Skeletal muscle tissue (tissue), 4 donors: ENCODE data around the gene GSAP. TPM values are rescaled to one million over a fixed set of nuclear protein-coding genes. Genes with fewer than 3 reads are reported as not detected.

Experiments used
- H3K27ac ChIP-seq: one replicate; pipeline ENCODE4 v1.7.0; 2013; ENCODE audit warnings: mild to moderate bottlenecking, low read depth, low read length, inconsistent platforms
- H3K27me3 ChIP-seq, 3 donors: one replicate each; pipeline ENCODE4 v1.7.0; 2013; ENCODE audit warnings: low read length in 3 of 3; ENCODE audit not compliant: control insufficient read depth in 3 of 3, insufficient read depth in 3 of 3
- H3K36me3 ChIP-seq, 3 donors: one replicate each; pipeline ENCODE4 v1.7.0; 2013; ENCODE audit warnings: low read length in 3 of 3; ENCODE audit not compliant: control insufficient read depth in 3 of 3, insufficient read depth in 3 of 3
- H3K4me1 ChIP-seq, 3 donors: one replicate each; pipeline ENCODE4 v1.7.0; 2013; ENCODE audit warnings: low read length in 3 of 3, mild to moderate bottlenecking in 3 of 3; ENCODE audit not compliant: control insufficient read depth in 3 of 3, insufficient read depth in 3 of 3
- H3K4me3 ChIP-seq, 3 donors: one replicate each; pipeline ENCODE4 v1.7.0; 2013; ENCODE audit warnings: low read length in 3 of 3
- H3K9ac ChIP-seq, 3 donors: one replicate each; pipeline ENCODE4 v1.7.0; 2013; ENCODE audit warnings: low read length in 3 of 3, mild to moderate bottlenecking in 3 of 3, moderate library complexity in 2 of 3, low read depth in 1 of 3
- H3K9me3 ChIP-seq, 3 donors: one replicate each; pipeline ENCODE4 v1.7.0; 2013; ENCODE audit warnings: low read length in 3 of 3; ENCODE audit not compliant: control insufficient read depth in 3 of 3
- total RNA-seq: library from RNA; depleted of rRNA; stranded (reverse); fragments of >200 nt; gene quantifications from one replicate; pipeline ENCODE4 v1.2.3, GENCODE V29; 2014
- donor health status: Osteomylitis.

Gene GSAP
- total RNA-seq, 1 donor from 2014 or later, result 6.8 TPM

DNA sequence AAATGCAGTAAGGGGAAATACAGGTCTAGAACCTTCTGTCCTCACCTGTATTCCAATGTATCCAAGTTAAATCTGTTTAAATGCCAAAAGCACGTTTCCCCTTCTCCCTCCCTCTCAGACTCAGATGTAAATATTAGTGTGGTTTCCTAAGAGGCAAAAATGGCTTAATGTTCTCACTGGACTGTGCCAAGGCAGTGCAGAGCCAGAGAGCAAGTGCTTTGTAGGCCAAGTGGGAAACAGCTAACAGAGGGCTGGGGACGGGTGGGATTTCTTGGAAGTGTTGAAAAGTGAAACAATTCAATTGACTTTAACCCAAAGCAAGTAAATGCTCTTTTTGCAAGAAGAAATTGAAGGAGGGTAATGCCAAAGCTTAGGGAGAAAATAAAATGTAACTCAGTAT, 103.1 kb downstream of the GSAP start:
- Histone ChIP-seq H3K27ac (no peak overlapping the region), H3K36me3 (peaks cover 0 to 2% (median 0%) of the 10 kb centered on the region in 3 donors), H3K4me1 (peaks cover 4 to 17% (median 16%) of the 10 kb centered on the region in 3 donors), H3K9me3 (no peaks in the 10 kb centered on the region), H3K4me3 (no peak overlapping the region), H3K27me3 (no peaks in the 10 kb centered on the region), H3K9ac (no peak overlapping the region)

DNA sequence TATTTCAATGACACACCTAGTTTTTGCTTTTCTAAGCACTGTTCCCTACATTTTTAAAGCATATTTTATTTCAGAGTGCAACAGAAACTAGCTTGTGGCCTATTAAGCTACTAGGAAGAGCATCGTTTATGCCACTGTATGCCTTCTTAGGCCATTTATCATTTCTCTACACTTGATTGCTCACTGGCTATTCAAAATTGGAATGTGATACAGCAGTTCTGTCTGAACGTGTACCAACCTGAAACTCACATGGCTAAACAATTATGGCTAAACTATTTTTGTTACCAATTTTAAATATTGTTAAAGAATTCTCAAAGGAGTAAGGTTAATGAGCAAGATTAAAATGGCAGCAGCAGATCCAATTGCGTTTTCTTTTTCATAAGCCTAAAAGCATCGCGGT, 105.2 kb downstream of the GSAP start:
- peaks cover 0 to 2% (median 0%) of the 10 kb centered on the region in 3 donors for H3K36me3 ChIP-seq
- peaks cover 4 to 17% (median 16%) of the 10 kb centered on the region in 3 donors for H3K4me1 ChIP-seq
- H3K27me3 ChIP-seq, result no peaks in the 10 kb centered on the region
- H3K4me3 ChIP-seq, result no peak overlapping the region
- H3K9me3 ChIP-seq, result no peaks in the 10 kb centered on the region
- no peak overlapping the region for H3K27ac ChIP-seq
- no peak overlapping the region for H3K9ac ChIP-seq

- Histone ChIP-seq H3K9me3 (no peaks in the 10 kb centered on the region), H3K27ac (no peak overlapping the region), H3K4me1 (peaks cover 4 to 16% (median 13%) of the 10 kb centered on the region in 3 donors), H3K36me3 (peaks cover 0 to 2% (median 0%) of the 10 kb centered on the region in 3 donors), H3K27me3 (no peaks in the 10 kb centered on the region), H3K4me3 (no peak overlapping the region), H3K9ac (no peak overlapping the region)
Measured at GRCh38 chr7:77309714-77310220, 106.4 kb downstream of the GSAP start.

- Histone ChIP-seq H3K4me3 (no peak overlapping the region), H3K27me3 (no peaks in the 10 kb centered on the region), H3K9me3 (no peaks in the 10 kb centered on the region), H3K36me3 (peaks cover 0 to 2% (median 0%) of the 10 kb centered on the region in 3 donors), H3K4me1 (peaks cover 0 to 13% (median 12%) of the 10 kb centered on the region in 3 donors), H3K9ac (no peak overlapping the region), H3K27ac (no peak overlapping the region)
Measured at GRCh38 chr7:77308792-77309191, 107.4 kb downstream of the GSAP start.

GRCh38 chr7:77306231-77307067, 109.7 kb downstream of the GSAP start:
- H3K9me3 ChIP-seq, result no peaks in the 10 kb centered on the region
- H3K27ac ChIP-seq, result no peak overlapping the region
- no peak overlapping the region for H3K4me3 ChIP-seq
- no peak overlapping the region for H3K9ac ChIP-seq
- peaks cover 0 to 2% (median 0%) of the 10 kb centered on the region in 3 donors for H3K36me3 ChIP-seq
- peaks cover 0 to 9% (median 7%) of the 10 kb centered on the region in 3 donors for H3K4me1 ChIP-seq
- no peaks in the 10 kb centered on the region for H3K27me3 ChIP-seq

DNA sequence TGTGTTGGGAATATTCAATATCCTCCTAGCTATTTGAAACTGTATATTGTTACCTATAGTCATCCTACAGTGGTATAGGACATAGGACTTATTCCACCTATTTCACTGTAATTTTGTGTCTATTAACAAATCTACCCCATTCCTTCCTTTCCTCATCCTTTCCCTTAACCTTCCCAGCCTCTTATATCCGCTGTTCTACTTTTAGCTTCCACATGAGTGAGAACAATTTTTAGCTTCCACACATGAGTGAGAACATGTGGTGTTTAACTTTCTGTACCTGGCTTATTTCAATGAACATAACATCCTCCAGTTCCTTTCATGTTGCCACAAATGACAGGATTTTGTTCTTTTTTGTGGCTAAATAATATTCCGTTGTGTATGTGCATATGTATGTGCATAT, 120.6 kb downstream of the GSAP start:
- H3K27ac ChIP-seq, result no peak overlapping the region
- no peaks in the 10 kb centered on the region for H3K9me3 ChIP-seq
- no peaks in the 10 kb centered on the region for H3K4me1 ChIP-seq
- H3K4me3 ChIP-seq, result no peak overlapping the region
- H3K36me3 ChIP-seq, result peaks cover 0 to 9% (median 5%) of the 10 kb centered on the region in 3 donors
- H3K27me3 ChIP-seq, result no peaks in the 10 kb centered on the region
- H3K9ac ChIP-seq, result no peak overlapping the region

GRCh38 chr7:77293046-77293445, 123.1 kb downstream of the GSAP start:
- H3K36me3 ChIP-seq, result peaks cover 3 to 15% (median 5%) of the 10 kb centered on the region in 3 donors
- H3K9ac ChIP-seq, result no peak overlapping the region
- no peaks in the 10 kb centered on the region for H3K9me3 ChIP-seq
- peaks cover 0 to 5% (median 0%) of the 10 kb centered on the region in 3 donors for H3K4me1 ChIP-seq
- H3K4me3 ChIP-seq, result no peak overlapping the region
- no peak overlapping the region for H3K27ac ChIP-seq
- no peaks in the 10 kb centered on the region for H3K27me3 ChIP-seq

GRCh38 chr7:77290425-77290824, 125.7 kb downstream of the GSAP start:
- Histone ChIP-seq H3K4me1 (peaks cover 0 to 5% (median 0%) of the 10 kb centered on the region in 3 donors), H3K27ac (no peak overlapping the region), H3K9ac (no peak overlapping the region), H3K4me3 (no peak overlapping the region), H3K27me3 (no peaks in the 10 kb centered on the region), H3K9me3 (no peaks in the 10 kb centered on the region), H3K36me3 (peaks cover 3 to 13% (median 5%) of the 10 kb centered on the region in 3 donors)

GRCh38 chr7:77289387-77289786, 126.8 kb downstream of the GSAP start:
- Histone ChIP-seq H3K36me3 (peaks cover 3 to 13% (median 5%) of the 10 kb centered on the region in 3 donors), H3K27ac (no peak overlapping the region), H3K9ac (no peak overlapping the region), H3K4me3 (no peak overlapping the region), H3K4me1 (peaks cover 0 to 5% (median 0%) of the 10 kb centered on the region in 3 donors), H3K27me3 (no peaks in the 10 kb centered on the region), H3K9me3 (no peaks in the 10 kb centered on the region)

- H3K27me3 ChIP-seq, result no peaks in the 10 kb centered on the region
- H3K36me3 ChIP-seq, result peaks cover 0 to 13% (median 3%) of the 10 kb centered on the region in 3 donors
- H3K9ac ChIP-seq, result no peak overlapping the region
- peaks cover 0 to 5% (median 0%) of the 10 kb centered on the region in 3 donors for H3K4me1 ChIP-seq
- H3K27ac ChIP-seq, result no peak overlapping the region
- no peaks in the 10 kb centered on the region for H3K9me3 ChIP-seq
- H3K4me3 ChIP-seq, result no peak overlapping the region
Measured at GRCh38 chr7:77288676-77289320, 127.4 kb downstream of the GSAP start.
